ENCODE data around the gene PDE5A. TPM values are rescaled to one million over a fixed set of nuclear protein-coding genes. Genes with fewer than 3 reads are reported as not detected.
A peak's percentile ranks its signal among the peaks of the same experiment; 100 is the strongest.

PDE5A gene
- total and polyA plus RNA-seq, 2 experiments from 2014 or later: 9.7 to 35.8 TPM

DNA sequence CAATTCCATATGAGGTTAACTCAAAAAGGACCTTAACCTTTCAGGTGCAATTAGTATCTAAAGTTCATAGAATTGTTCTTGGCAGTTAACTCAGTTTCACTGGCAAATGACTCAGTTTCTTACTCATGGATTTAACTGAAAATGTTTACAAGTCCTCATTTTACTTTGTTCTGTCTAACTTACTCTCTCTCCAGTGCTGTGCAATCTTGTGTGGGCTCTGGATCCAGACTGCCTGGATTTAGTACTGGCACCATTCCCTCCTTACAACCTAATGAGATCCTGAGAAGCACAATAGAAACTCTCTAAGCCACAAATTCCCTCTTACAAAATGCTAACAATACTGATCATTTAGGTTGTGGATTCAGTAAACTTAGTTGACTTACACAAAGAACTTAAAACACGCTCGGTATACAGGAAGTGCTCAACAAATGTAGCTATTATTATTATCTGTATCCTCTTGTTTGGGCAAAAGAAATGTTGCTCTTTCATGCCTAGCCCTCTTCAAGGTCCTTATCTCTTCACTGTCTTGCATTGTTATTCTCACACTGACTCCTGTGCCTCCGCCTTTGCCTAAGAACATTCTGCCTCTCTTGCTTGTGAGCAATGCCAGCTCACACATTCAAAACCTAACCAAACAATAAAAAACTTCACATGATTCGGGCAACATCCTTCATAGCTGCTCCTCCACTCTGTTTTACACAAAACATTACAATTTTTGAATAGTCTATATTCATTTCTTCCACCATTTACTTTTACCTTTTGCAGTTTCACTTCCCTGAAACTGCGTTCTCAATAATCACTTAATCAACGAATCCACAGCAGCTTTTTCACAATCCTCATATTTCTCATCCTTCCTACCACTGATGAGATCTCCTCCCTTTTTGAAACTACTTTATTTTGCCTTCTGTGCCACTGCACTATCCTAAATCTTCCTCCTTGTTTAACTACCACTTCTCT is 91.8 kb downstream of the PDE5A start:
- H3K4me1 ChIP-seq (ENCODE audit: insufficient read depth): no peaks in the 10 kb centered on the region
- no peak for DNase-seq (ENCODE audit: low spot score)
- H4K20me1 ChIP-seq (ENCODE audit: insufficient read depth, poor library complexity, severe bottlenecking): no peaks in the 10 kb centered on the region
- H3K4me2 ChIP-seq: no peak overlapping the region
- TF ChIP-seq, protein P1, sequence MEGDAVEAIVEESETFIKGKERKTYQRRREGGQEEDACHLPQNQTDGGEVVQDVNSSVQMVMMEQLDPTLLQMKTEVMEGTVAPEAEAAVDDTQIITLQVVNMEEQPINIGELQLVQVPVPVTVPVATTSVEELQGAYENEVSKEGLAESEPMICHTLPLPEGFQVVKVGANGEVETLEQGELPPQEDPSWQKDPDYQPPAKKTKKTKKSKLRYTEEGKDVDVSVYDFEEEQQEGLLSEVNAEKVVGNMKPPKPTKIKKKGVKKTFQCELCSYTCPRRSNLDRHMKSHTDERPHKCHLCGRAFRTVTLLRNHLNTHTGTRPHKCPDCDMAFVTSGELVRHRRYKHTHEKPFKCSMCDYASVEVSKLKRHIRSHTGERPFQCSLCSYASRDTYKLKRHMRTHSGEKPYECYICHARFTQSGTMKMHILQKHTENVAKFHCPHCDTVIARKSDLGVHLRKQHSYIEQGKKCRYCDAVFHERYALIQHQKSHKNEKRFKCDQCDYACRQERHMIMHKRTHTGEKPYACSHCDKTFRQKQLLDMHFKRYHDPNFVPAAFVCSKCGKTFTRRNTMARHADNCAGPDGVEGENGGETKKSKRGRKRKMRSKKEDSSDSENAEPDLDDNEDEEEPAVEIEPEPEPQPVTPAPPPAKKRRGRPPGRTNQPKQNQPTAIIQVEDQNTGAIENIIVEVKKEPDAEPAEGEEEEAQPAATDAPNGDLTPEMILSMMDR (IDR thresholded peaks at IDR 0.05; ENCODE audit: poor library complexity): no peak
- TF ChIP-seq EZH2 (IDR thresholded peaks at IDR 0.05; ENCODE audit: borderline replicate concordance): no peak
- TF ChIP-seq EZH2phosphoT487 (IDR thresholded peaks at IDR 0.05; ENCODE audit: low read depth, severe bottlenecking, unreplicated experiment): no peak
- H3K9me3 ChIP-seq (ENCODE audit: low read depth): no peaks in the 10 kb centered on the region
- H3K4me3 ChIP-seq: no peak overlapping the region
- H3K27ac ChIP-seq: peak overlapping the region; percentile 58
- H3K9me2 ChIP-seq (replicated peaks; ENCODE audit: insufficient read depth): no peaks in the 10 kb centered on the region
- H2AFZ ChIP-seq: no peak overlapping the region
- no peaks in the 10 kb centered on the region for H3K36me3 ChIP-seq (replicated peaks; ENCODE audit: insufficient read depth, low read depth)
- H3K79me2 ChIP-seq: no peaks in the 10 kb centered on the region
- H3K27me3 ChIP-seq: no peaks in the 10 kb centered on the region
- WGBS (ENCODE audit: low lambda C conversion rate, missing lambda C conversion rate): 83% methylated on average over 6 of the region's 6 CpGs

DNA sequence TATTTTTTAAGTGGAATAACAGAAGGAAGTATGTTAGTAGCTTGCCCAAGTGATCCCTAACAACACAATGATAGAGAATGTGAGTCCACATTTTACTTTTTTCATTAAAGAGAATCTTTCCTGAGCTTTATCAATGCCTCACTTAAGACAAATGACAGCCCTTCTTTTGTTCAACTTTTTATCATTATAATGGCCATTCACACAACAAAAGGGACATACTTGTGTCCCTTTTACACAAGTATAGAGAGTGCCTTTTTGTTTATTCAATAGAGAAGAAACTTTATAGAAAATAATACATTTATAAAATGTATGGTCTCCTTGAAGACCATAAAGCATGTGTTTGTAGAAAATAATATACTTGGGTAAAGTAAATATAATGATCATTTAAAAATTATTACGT is 96.3 kb downstream of the PDE5A start:
- H3K36me3 ChIP-seq (replicated peaks; ENCODE audit: insufficient read depth, low read depth): no peaks in the 10 kb centered on the region
- no peak for DNase-seq (ENCODE audit: low spot score)
- no peak overlapping the region for H2AFZ ChIP-seq
- H3K27ac ChIP-seq: no peak overlapping the region
- no peaks in the 10 kb centered on the region for H3K9me2 ChIP-seq (replicated peaks; ENCODE audit: insufficient read depth)
- no peaks in the 10 kb centered on the region for H4K20me1 ChIP-seq (ENCODE audit: insufficient read depth, poor library complexity, severe bottlenecking)
- H3K4me2 ChIP-seq: no peak overlapping the region
- 95% methylated on average over 1 of the region's 1 CpG for WGBS (ENCODE audit: low lambda C conversion rate, missing lambda C conversion rate)
- no peaks in the 10 kb centered on the region for H3K79me2 ChIP-seq
- TF ChIP-seq, protein P1 (IDR thresholded peaks at IDR 0.05; ENCODE audit: poor library complexity): no peak
- TF ChIP-seq EZH2 (IDR thresholded peaks at IDR 0.05; ENCODE audit: borderline replicate concordance) (no peak), EZH2phosphoT487 (IDR thresholded peaks at IDR 0.05; ENCODE audit: low read depth, severe bottlenecking, unreplicated experiment) (no peak)
- H3K4me1 ChIP-seq (ENCODE audit: insufficient read depth): no peaks in the 10 kb centered on the region
- no peaks in the 10 kb centered on the region for H3K9me3 ChIP-seq (ENCODE audit: low read depth)
- H3K27me3 ChIP-seq: no peaks in the 10 kb centered on the region
- no peak overlapping the region for H3K4me3 ChIP-seq

DNA sequence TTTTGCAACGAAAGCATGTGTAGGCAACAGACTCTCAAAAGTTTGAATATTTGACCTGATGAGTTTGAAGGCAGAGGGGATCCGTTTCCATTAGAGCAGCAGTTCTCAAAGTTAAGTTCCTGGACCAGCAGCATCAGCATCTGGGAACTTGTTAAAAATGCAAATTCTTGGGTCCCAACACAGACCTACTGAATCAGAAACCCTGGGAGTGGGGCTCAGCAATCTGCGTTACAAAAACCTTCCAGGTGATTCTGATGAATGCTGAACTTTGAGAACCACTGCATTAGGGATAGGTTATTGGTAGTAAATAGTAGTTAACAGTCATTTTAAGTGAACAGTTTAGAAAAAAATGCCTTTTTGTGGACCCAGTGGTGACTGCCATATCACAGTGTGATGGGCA is 98.8 kb downstream of the PDE5A start:
- Histone ChIP-seq H3K9me2 (replicated peaks; ENCODE audit: insufficient read depth) (no peaks in the 10 kb centered on the region), H3K4me2 (no peak overlapping the region), H3K9me3 (ENCODE audit: low read depth) (no peaks in the 10 kb centered on the region), H3K27me3 (no peaks in the 10 kb centered on the region), H3K4me3 (no peak overlapping the region), H3K27ac (no peak overlapping the region), H2AFZ (no peak overlapping the region), H3K36me3 (replicated peaks; ENCODE audit: insufficient read depth, low read depth) (no peaks in the 10 kb centered on the region), H3K79me2 (no peaks in the 10 kb centered on the region), H4K20me1 (ENCODE audit: insufficient read depth, poor library complexity, severe bottlenecking) (no peaks in the 10 kb centered on the region), H3K4me1 (ENCODE audit: insufficient read depth) (no peaks in the 10 kb centered on the region)
- WGBS (ENCODE audit: low lambda C conversion rate, missing lambda C conversion rate): 90% methylated on average over 3 of the region's 3 CpGs
- TF ChIP-seq, protein P1 (IDR thresholded peaks at IDR 0.05; ENCODE audit: poor library complexity): no peak
- TF ChIP-seq EZH2phosphoT487 (IDR thresholded peaks at IDR 0.05; ENCODE audit: low read depth, severe bottlenecking, unreplicated experiment): no peak
- TF ChIP-seq EZH2 (IDR thresholded peaks at IDR 0.05; ENCODE audit: borderline replicate concordance): no peak
- no peak for DNase-seq (ENCODE audit: low spot score)
